Naive B cell (primary cell): ENCODE data around the gene OR8G1. TPM values are rescaled to one million over a fixed set of nuclear protein-coding genes. Genes with fewer than 3 reads are reported as not detected.
"Not testable (repeated sequence)": the region's sequence is repeated elsewhere in the genome, so short reads cannot be mapped to it uniquely, and the experiment has no call there.

ENCODE experiments used
- ATAC-seq, 2 donors: fragments of 150-1000 bp; cut with Tn5 transposase; 2 replicates each; pipeline ENCODE4 v1.10.0; 2021; ENCODE audit warnings: low read depth in 2 of 2, mild to moderate bottlenecking in 2 of 2, moderate library complexity in 2 of 2
- DNase-seq: peaks from one replicate; pipeline ENCODE4 v3.0.0; 2022
- H3K27ac Mint-ChIP-seq, 6 donors: one replicate each; pipeline ENCODE4 v1.8.0; 2020 to 2022; ENCODE audit warnings: mild to moderate bottlenecking in 6 of 6, mixed read lengths in 6 of 6, moderate library complexity in 5 of 6, inconsistent platforms in 2 of 6
- H3K27me3 Mint-ChIP-seq, 3 donors: one replicate each; pipeline ENCODE4 v1.8.0; 2021 to 2022; ENCODE audit warnings: mixed read lengths in 3 of 3, mild to moderate bottlenecking in 1 of 3
- H3K36me3 Mint-ChIP-seq, 2 donors: one replicate each; pipeline ENCODE4 v1.8.0; 2020 to 2022; ENCODE audit warnings: mixed read lengths in 2 of 2, inconsistent platforms in 1 of 2, mild to moderate bottlenecking in 1 of 2
- H3K4me1 Mint-ChIP-seq, 3 donors: one replicate each; pipeline ENCODE4 v1.8.0; 2020 to 2022; ENCODE audit warnings: mixed read lengths in 3 of 3, inconsistent platforms in 1 of 3, mild to moderate bottlenecking in 1 of 3, moderate library complexity in 1 of 3
- H3K4me3 Mint-ChIP-seq, 8 donors: one replicate each; pipeline ENCODE4 v1.8.0; 2020 to 2022; ENCODE audit warnings: mild to moderate bottlenecking in 8 of 8, mixed read lengths in 8 of 8, moderate library complexity in 8 of 8, inconsistent platforms in 2 of 8
- H3K9me3 Mint-ChIP-seq, 7 donors: one replicate each; pipeline ENCODE4 v1.8.0; 2020 to 2022; ENCODE audit warnings: mixed read lengths in 7 of 7, mild to moderate bottlenecking in 5 of 7, inconsistent platforms in 2 of 7, moderate library complexity in 1 of 7
- polyA plus RNA-seq, 6 donors: library from polyadenylated mRNA; unstranded; fragments of 300-500 nt; fragmentation: Illumina TruSeq; gene quantifications; one replicate each; pipeline ENCODE4 v1.2.3, GENCODE V29; 2021; ENCODE audit warnings: low read depth in 6 of 6

Gene OR8G1
- polyA plus RNA-seq, 6 donors from 2014 or later, result not detected

DNA sequence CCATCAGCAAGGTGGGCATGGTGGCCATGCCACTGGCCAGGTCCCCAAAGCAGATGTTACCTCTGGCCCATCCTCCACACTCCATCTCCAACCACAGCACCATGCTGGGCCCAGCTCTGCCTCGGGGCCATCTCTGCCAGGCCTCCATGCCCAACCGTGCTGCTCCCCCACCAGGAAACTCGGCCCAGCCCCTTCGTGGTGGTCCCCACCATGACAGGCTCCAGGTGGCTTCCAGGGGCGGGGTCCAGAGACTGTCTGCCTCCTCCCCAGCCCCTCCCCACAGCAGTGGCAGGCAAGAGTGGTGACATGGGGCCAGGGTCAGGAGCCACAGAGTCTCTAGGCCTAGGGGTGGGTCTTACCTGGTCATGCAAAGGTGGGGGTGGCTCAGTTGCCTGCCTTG lies 30.5 kb upstream of the OR8G1 start:
- Mint-ChIP-seq H3K4me1 (no peaks in the 10 kb centered on the region), H3K27me3 (peaks cover 0 to 4% (median 0%) of the 10 kb centered on the region in 3 donors), H3K9me3 (no peaks in the 10 kb centered on the region), H3K27ac (no peak overlapping the region), H3K36me3 (no peaks in the 10 kb centered on the region), H3K4me3 (no peak overlapping the region)
- no peak for DNase-seq
- no peak for ATAC-seq

DNA sequence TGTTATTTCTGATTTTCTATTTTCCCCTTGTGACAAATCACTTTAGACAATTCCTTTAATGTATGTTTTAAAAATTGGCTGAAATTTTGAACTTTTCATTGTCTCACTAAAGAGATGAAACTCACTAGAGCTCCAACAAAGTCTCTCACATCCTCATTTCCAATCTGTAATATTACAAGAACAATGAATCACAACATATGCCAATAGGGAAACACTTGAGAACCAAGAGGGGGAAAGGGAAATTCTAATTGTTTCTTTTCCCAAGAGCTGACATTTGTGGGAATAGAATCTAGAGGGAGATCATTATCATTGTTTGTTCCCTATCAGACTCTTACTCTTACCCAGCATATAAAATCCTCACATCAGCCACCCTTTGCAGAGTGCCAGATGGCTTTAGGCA lies 29.6 kb upstream of the OR8G1 start:
- H3K9me3 Mint-ChIP-seq, result no peaks in the 10 kb centered on the region
- H3K27ac Mint-ChIP-seq, result peak overlapping the region in 1 of 6 donors; percentile 39
- H3K27me3 Mint-ChIP-seq, result peaks cover 0 to 5% (median 0%) of the 10 kb centered on the region in 3 donors
- no peak for DNase-seq
- ATAC-seq, result no peak
- no peak overlapping the region for H3K4me3 Mint-ChIP-seq
- no peaks in the 10 kb centered on the region for H3K4me1 Mint-ChIP-seq
- no peaks in the 10 kb centered on the region for H3K36me3 Mint-ChIP-seq

DNA sequence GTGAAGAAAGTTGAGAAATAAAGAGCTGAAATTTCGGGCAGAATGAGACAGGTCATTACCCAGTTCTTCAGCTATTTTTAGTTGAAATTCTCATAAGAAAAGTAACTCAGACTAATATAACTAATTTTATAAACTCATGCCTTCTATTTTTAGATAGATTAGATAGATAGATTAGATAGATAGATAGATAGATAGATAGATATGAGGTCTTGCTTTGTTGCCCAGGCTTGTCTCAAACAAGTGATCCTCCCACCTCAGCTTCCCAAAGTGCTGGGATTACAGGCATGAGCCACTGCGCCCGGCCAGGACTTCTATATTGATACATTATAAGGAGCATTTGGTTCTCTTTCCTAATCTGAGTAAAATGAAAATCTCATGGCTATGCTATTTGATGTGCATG lies 26.9 kb upstream of the OR8G1 start:
- no peak for DNase-seq
- no peaks in the 10 kb centered on the region for H3K4me1 Mint-ChIP-seq
- no peak overlapping the region for H3K4me3 Mint-ChIP-seq
- H3K36me3 Mint-ChIP-seq, result no peaks in the 10 kb centered on the region
- H3K27me3 Mint-ChIP-seq, result peaks cover 0 to 5% (median 0%) of the 10 kb centered on the region in 3 donors
- ATAC-seq, result no peak
- H3K9me3 Mint-ChIP-seq, result no peaks in the 10 kb centered on the region
- no peak overlapping the region for H3K27ac Mint-ChIP-seq

DNA sequence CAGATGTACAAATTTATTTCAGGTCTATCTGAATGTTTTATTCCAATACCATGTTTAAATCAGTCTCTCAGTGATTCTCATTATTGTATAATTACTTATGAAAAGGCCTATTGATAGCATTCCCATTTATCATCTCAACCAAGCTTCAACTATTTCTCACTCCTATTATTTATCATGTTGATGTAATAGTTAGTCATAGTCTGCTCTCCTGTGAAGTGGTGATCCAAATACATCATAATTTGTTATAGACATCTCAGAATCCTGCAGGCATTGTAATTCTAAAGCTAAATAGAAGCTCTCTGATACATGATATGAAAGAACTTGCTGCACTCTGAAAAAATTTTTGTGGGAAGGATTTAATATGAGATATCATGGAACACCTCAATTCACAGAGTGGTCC lies 21.8 kb upstream of the OR8G1 start:
- Mint-ChIP-seq H3K27ac (no peak overlapping the region), H3K9me3 (no peaks in the 10 kb centered on the region), H3K36me3 (no peaks in the 10 kb centered on the region), H3K4me3 (no peak overlapping the region), H3K4me1 (no peaks in the 10 kb centered on the region), H3K27me3 (peaks cover 0 to 5% (median 0%) of the 10 kb centered on the region in 3 donors)
- no peak for DNase-seq
- no peak for ATAC-seq

DNA sequence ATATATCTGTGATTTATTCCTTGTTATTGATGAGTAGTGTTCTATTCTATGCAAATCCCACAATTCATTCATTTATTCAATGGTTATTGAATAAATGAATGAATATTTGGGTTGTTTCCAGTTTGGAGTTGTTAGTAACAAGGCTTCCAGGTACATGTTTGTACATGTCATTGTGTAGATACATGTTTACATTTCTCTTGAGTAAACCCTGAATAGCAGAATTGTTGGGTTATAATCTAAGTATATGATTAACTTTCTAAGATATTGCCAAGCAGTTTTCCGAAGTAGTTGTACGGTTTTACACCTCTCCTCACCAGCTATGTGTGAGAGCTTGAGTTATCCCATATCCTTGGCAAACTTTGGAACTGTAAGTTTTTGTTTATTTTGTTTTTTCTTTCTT lies 18.5 kb upstream of the OR8G1 start:
- Mint-ChIP-seq H3K4me1 (no peaks in the 10 kb centered on the region), H3K36me3 (no peaks in the 10 kb centered on the region), H3K9me3 (no peaks in the 10 kb centered on the region), H3K27ac (no peak overlapping the region), H3K27me3 (peaks cover 0 to 13% (median 0%) of the 10 kb centered on the region in 3 donors), H3K4me3 (no peak overlapping the region)
- no peak for ATAC-seq
- DNase-seq, result no peak

DNA sequence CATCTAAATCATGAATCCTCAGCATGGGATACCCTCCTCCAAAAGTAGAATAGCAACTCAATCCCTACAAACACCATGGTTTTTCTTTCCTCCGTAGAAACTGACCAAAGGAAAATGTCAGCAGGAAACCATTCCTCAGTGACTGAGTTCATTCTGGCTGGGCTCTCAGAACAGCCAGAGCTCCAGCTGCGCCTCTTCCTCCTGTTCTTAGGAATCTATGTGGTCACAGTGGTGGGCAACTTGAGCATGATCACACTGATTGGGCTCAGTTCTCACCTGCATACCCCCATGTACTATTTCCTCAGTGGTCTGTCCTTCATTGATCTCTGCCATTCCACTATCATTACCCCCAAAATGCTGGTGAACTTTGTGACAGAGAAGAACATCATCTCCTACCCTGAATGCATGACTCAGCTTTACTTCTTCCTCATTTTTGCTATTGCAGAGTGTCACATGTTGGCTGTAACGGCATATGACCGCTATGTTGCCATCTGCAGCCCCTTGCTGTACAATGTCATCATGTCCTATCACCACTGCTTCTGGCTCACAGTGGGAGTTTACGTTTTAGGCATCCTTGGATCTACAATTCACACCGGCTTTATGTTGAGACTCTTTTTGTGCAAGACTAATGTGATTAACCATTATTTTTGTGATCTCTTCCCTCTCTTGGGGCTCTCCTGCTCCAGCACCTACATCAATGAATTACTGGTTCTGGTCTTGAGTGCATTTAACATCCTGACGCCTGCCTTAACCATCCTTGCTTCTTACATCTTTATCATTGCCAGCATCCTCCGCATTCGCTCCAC lies 16.1 kb upstream of the OR8G1 start:
- not testable (repeated sequence) for H3K36me3 Mint-ChIP-seq, H3K9me3 Mint-ChIP-seq, ATAC-seq, DNase-seq, H3K4me3 Mint-ChIP-seq, H3K27ac Mint-ChIP-seq, H3K4me1 Mint-ChIP-seq
- peaks cover 0 to 13% (median 7%) of the 10 kb centered on the region in 3 donors for H3K27me3 Mint-ChIP-seq

DNA sequence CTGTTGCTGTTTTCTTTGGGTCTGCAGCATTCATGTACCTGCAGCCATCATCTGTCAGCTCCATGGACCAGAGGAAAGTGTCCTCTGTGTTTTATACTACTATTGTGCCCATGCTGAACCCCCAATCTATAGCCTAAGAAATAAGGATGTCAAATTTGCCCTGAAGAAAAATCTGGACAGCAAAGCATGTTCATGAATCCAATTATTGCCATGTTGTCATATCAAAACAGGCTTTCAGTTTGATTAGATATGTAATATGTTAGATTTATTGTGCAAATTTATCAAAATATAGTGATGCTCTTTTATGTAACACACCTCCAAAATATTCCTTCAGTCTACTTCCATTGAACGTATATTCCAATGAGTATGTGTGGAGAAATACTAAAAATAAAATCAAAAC lies 15.4 kb upstream of the OR8G1 start:
- Mint-ChIP-seq H3K27ac (no peak overlapping the region), H3K4me3 (no peak overlapping the region), H3K36me3 (no peaks in the 10 kb centered on the region), H3K4me1 (no peaks in the 10 kb centered on the region), H3K9me3 (no peaks in the 10 kb centered on the region), H3K27me3 (peaks cover 0 to 13% (median 7%) of the 10 kb centered on the region in 3 donors)
- no peak for ATAC-seq
- no peak for DNase-seq

DNA sequence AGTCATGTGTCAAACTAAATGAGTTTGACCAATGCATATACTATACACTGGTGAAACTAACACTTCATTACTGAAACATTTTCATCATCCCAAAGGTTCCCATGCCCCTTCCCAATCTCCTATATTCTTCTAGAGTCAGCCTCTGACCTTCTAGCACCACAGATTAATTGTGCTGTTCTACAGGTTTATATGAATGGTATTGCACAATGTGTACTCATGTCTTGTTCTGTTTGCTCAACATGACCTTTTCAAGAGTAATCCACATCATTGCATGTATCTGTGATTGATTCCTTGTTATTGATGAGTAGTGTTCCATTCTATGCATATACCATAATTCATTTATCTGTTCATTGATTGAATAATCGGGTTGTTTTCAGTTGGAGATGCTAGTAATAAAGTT lies 7.5 kb upstream of the OR8G1 start:
- H3K9me3 Mint-ChIP-seq, result peaks cover 0 to 1% (median 0%) of the 10 kb centered on the region in 7 donors
- no peaks in the 10 kb centered on the region for H3K4me1 Mint-ChIP-seq
- DNase-seq (no peak), ATAC-seq (no peak)
- H3K4me3 Mint-ChIP-seq, result no peak overlapping the region
- no peaks in the 10 kb centered on the region for H3K36me3 Mint-ChIP-seq
- H3K27me3 Mint-ChIP-seq, result peaks cover 0 to under 1% (median 0%) of the 10 kb centered on the region in 3 donors
- no peak overlapping the region for H3K27ac Mint-ChIP-seq

DNA sequence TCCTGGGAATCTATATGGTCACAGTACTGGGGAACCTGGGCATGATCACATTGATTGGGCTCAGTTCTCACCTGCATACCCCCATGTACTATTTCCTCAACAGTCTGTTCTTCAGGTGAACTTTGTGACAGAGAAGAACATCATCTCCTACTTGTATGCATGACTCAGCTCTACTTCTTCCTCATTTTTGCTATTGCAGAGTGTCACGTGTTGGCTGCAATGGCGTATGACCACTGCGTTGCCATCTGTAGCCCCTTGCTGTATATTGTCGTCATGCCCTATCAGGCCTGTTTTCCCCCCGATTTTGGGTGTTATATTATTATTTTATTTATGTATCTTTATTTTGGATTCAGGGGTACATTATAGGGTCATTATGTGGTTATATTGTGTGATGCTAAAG lies 2.4 kb upstream of the OR8G1 start:
- peaks cover 0 to 1% (median 0%) of the 10 kb centered on the region in 3 donors for H3K27me3 Mint-ChIP-seq

DNA sequence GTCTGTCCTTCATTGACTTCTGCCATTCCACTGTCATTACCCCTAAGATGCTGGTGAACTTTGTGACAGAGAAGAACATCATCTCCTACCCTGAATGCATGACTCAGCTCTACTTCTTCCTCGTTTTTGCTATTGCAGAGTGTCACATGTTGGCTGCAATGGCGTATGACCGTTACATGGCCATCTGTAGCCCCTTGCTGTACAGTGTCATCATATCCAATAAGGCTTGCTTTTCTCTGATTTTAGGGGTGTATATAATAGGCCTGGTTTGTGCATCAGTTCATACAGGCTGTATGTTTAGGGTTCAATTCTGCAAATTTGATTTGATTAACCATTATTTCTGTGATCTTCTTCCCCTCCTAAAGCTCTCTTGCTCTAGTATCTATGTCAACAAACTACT lies 9.0 kb downstream of the OR8G1 start:
- not testable (repeated sequence) for H3K9me3 Mint-ChIP-seq, H3K4me1 Mint-ChIP-seq, DNase-seq, H3K27me3 Mint-ChIP-seq, ATAC-seq, H3K36me3 Mint-ChIP-seq
- H3K4me3 Mint-ChIP-seq, result peak overlapping the region in 1 of 8 donors; percentile 37
- peak overlapping the region in 1 of 6 donors; percentile 76 for H3K27ac Mint-ChIP-seq

More for the DNA sequence above, 2.4 kb upstream of the OR8G1 start:
- DNase-seq, result no peak
- H3K4me1 Mint-ChIP-seq, result no peaks in the 10 kb centered on the region
- H3K36me3 Mint-ChIP-seq, result no peaks in the 10 kb centered on the region
- no peak for ATAC-seq
- H3K4me3 Mint-ChIP-seq, result no peak overlapping the region
- H3K27ac Mint-ChIP-seq, result no peak overlapping the region
- peaks cover 0 to 2% (median 0%) of the 10 kb centered on the region in 7 donors for H3K9me3 Mint-ChIP-seq

DNA sequence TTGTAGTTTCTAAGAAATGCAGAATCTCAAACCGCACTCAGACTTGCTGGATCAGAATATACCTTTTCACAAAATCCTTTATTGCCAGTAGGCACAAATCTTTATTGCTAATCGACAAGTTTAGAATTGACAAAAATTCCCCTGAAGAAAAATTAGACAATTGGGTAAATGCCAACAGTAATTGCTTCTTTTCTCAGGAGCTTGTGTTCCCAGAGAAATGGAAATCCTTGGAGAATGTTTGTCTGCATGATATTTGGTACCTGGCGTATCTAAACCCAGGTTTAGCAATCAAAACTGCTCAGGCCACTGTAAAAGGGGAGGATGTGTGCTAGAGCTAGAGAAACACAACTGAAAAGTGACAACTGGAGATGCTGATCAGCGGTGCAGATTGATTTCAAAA lies 15.2 kb downstream of the OR8G1 start, which contains the start of gene OR8G5:
TSS of gene OR8G5 (plus strand) at position 301 of the 400 bp plus-strand sequence. CDS start 8,556 bp downstream, outside the sequence.
- H3K4me3 Mint-ChIP-seq, result no peak within 1 kb of the TSS
- ATAC-seq (no peak), DNase-seq (no peak)
- H3K4me1 Mint-ChIP-seq, result no peaks in the 10 kb centered on the region
- peaks cover 5 to 12% (median 8%) of the 10 kb centered on the region in 3 donors for H3K27me3 Mint-ChIP-seq
- H3K36me3 Mint-ChIP-seq, result no peaks in the 10 kb centered on the region
- peak within 1 kb of the TSS in 1 of 6 donors; percentile 16 for H3K27ac Mint-ChIP-seq
- no peaks in the 10 kb centered on the region for H3K9me3 Mint-ChIP-seq

DNA sequence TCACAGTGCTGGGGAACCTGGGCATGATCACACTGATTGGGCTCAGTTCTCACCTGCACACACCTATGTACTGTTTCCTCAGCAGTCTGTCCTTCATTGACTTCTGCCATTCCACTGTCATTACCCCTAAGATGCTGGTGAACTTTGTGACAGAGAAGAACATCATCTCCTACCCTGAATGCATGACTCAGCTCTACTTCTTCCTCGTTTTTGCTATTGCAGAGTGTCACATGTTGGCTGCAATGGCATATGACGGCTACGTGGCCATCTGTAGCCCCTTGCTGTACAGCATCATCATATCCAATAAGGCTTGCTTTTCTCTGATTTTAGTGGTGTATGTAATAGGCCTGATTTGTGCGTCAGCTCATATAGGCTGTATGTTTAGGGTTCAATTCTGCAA lies 24.1 kb downstream of the OR8G1 start:
- H3K4me3 Mint-ChIP-seq, ATAC-seq, H3K27me3 Mint-ChIP-seq, H3K36me3 Mint-ChIP-seq, H3K4me1 Mint-ChIP-seq, DNase-seq, H3K9me3 Mint-ChIP-seq: not testable (repeated sequence)
- peak overlapping the region in 1 of 6 donors; percentile 11 for H3K27ac Mint-ChIP-seq

DNA sequence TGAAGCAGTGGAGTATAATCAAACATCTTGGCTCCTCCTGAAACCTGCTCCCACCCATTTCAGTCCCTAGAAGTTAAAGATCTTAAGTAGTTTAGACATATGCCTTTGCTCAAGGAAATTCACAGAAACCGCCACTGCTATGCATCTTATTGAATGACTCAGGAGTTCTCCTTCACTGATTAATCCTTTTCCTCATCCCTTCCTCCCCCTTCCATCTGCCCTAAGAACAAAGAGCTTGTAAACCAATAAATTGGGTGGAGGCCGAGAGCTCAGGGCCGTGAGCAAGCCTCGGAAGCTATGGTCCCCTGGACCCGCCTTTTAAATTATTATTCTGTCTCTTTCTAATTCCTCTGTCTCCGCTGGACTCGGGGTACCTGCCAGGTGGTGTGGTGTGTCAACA lies 30.0 kb downstream of the OR8G1 start:
- H3K4me3 Mint-ChIP-seq, DNase-seq, H3K27ac Mint-ChIP-seq, H3K27me3 Mint-ChIP-seq, H3K36me3 Mint-ChIP-seq, H3K9me3 Mint-ChIP-seq, ATAC-seq, H3K4me1 Mint-ChIP-seq: not testable (repeated sequence)

DNA sequence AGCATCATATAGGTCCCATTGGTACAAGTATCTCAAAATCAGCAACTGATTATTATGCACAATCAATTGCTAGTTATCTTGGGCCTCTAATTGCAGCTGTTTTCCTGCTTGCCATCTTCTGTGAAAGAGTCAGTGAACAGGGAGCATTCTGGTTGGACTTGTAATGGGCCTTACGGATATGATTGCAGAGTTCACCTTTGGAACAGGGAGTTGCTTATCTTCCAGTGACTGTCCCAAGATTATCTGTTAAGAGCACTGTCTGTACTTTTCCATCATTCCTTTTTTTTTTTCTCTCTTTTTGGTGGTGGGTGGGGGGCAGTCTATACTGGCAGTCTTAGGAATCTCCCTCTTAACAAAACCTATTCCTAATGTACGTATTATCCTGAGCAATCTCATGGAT lies 33.1 kb downstream of the OR8G1 start:
- H3K9me3 Mint-ChIP-seq, result no peaks in the 10 kb centered on the region
- DNase-seq (no peak), ATAC-seq (no peak)
- H3K36me3 Mint-ChIP-seq, result no peaks in the 10 kb centered on the region
- no peak overlapping the region for H3K27ac Mint-ChIP-seq
- H3K4me1 Mint-ChIP-seq, result no peaks in the 10 kb centered on the region
- no peak overlapping the region for H3K4me3 Mint-ChIP-seq
- peaks cover 0 to 20% (median 14%) of the 10 kb centered on the region in 3 donors for H3K27me3 Mint-ChIP-seq
